GM21786 (cell line): ENCODE data around the gene PPP2R5D.
A peak's percentile ranks its signal among the peaks of the same experiment; 100 is the strongest.
"Not testable (repeated sequence)": the region's sequence is repeated elsewhere in the genome, so short reads cannot be mapped to it uniquely, and the experiment has no call there.

ENCODE experiments used
- ATAC-seq: cut with Tn5 transposase; IDR thresholded peaks from one replicate; pipeline ENCODE4 v1.9.1; 2021; ENCODE audit not compliant: unreplicated experiment

The PPP2R5D gene

DNA sequence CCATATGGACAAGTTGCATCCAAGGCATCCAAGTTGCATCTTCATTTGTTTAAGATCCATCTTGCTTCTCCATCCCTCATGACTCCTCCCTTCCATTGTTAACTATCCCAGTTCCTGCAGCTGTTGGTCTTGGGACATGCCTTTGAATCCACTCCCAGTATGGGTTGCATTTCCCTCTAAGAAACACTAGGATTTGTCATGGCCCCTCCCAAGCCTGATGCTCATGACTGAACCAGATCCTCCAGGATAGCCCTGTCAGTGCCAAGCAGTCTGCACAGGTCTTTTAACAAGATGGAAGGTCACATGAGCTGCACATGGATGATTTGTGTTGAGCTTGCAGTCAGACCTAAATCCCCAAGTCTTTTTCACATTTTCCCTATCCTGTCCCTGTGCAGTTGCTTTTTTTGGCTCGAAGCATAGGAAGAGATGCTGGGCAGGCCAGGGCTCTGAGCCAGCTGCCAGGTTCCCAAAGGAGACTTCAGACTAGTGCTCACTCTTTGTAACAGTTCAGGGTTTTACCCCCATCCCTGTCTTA is 4.2 kb downstream of the PPP2R5D start:
- ATAC-seq: no peak

DNA sequence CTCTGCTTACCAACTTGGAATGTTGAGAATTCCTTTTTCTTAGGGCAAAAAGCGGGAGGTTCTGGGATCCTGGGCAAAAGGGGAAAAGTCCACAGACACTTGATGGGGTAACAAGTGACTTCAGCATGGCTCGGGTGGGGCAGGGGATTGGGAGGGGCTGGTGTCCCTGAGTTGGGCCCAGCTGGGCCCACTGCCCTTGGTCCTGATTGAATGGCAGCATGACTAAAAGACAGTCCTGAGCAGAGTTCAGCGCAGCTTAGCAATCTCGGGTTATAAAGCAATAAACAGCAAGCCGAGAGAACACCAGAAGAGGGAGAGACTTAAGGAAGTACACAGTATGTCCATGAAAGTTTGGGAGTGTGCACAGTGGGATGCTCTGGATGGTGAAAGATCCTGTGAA is 5.6 kb downstream of the PPP2R5D start:
- ATAC-seq: no peak

DNA sequence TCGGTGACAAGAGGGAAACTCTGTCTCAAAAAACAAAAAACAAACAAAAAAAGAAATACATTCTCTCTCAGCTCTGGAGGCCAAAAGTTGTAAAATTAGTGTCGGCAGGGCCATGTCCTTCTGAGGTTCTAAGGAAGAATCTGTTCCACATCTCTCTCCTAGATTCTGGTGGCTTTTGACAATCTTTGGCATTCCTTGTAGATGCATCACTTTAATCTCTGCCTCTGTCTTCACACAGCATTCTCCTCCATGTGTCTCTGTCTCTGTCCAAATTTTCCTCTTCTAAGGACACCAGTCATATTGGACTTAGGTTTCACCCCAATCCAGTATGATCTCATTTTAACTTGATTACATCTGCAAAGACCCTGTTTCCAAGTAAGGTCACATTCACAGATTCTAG is 9.1 kb downstream of the PPP2R5D start:
- ATAC-seq: no peak

DNA sequence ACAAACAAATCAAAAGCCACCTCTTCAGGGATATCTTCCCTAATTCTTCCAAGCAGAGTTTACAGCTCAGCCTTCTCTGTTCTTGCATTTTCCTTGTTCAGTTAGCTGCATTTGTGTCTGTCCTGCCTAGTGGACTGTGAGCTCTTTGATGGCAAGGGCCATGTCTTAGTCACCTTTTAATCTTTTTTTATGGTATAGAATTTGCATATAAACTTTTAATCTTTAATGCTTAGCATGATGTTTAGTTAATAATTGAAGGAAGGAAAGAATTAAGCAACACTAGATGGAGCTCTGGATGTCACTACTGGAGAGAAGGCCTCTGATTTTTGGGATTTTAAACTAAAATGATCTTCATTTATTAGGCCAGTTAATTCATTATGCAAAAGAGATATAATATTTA is 12.1 kb downstream of the PPP2R5D start:
- no peak for ATAC-seq

GRCh38 chr6:42998205-42998604 is 13.8 kb downstream of the PPP2R5D start:
- not testable (repeated sequence) for ATAC-seq

DNA sequence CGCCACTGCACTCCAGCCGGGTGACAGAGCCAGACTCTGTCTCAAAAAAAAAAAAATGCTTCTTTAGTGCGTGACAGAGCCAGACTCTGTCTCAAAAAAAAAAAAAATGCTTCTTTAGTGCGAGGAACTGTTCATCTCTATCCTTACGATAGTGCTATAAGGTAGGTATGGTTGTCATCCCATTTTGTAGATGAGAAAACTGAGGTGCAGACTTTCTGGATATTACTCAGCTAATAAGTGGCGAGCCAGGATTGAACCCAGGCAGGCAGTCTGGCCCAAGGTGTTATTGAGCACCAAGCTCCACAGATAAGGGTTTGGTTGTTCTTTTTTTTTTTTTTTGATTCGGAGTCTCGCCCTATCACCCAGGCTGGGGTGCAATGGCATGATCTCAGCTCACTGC is 17.5 kb downstream of the PPP2R5D start:
- ATAC-seq: no peak

DNA sequence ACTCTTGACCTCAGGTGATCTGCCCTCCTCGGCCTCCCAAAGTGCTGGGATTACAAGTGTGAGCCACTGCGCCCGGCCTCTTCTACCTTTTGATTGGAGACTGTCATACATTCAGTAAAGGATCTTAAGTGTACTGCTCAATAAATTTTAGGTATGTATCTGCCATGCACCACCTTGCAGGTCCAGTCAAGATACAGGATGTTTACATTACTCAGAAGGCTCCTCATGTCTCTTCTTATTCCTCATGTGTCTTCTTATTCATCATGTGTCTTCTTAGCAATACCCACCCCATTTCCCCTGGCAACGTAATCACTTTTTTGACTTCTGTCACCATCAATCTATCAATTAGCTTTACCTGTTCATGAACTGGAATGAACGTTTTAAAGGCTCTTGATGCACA is 21.5 kb downstream of the PPP2R5D start:
- no peak for ATAC-seq

DNA sequence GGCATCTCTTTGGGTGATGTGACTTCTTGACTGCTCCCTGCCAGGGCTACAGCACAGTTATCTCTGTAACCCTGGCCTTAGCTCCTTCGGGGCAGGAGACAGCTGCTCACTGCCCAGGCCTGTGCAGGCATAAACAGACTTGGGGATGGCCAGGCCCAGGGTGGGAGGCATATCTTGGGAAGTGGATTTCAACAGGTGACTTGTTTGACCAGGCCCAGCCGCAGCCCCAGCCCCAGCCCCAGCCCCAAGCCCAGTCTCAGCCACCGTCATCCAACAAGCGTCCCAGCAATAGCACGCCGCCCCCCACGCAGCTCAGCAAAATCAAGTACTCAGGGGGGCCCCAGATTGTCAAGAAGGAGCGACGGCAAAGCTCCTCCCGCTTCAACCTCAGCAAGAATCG is 21.9 kb downstream of the PPP2R5D start:
- ATAC-seq: no peak

- no peak for ATAC-seq
These were observed 22.8 kb downstream of the PPP2R5D start for GRCh38 chr6:43007126-43007525.

- no peak for ATAC-seq
These were observed 24.8 kb downstream of the PPP2R5D start for GRCh38 chr6:43009124-43009523.

- ATAC-seq: no peak
These were observed 26.8 kb downstream of the PPP2R5D start for GRCh38 chr6:43011207-43011606.

GRCh38 chr6:43012364-43012763 is 28.0 kb downstream of the PPP2R5D start:
- ATAC-seq: no peak

GRCh38 chr6:43013097-43013842 is 28.9 kb downstream of the PPP2R5D start:
- peak; percentile 5 for ATAC-seq

- peak; percentile 95 for ATAC-seq
These were observed 29.6 kb downstream of the PPP2R5D start, which contains the start of the genes KLHDC3 and MEA1 for GRCh38 chr6:43013843-43014433. Gene KLHDC3 (plus strand): TSS chr6:43014249. CDS start chr6:43017193, 2,944 bp downstream. Gene MEA1 (minus strand): TSS chr6:43013946. CDS start chr6:43013813, 133 bp downstream.

DNA sequence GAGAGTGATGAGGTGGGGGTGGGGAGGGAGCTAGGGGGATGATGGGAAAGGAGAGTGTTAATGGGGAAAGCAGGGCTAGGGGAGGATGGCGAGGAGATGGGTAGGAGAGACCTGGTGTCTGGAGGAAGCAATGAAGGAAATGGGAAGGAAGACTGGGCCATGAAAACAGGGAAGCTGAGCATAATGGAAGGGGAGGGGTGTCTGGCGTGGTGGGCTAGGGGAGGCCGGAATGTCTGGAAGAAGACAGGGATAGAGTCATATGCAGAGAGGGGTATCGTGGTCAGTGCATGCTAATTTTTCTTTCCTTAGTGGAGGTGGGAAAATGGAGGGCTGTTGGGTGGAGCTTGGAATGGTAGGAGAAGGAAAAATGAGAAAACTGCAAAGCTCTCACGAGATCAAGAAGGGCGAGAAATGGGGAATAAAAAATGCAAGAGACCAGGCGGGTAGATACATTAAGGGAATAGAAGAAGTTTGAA is 30.1 kb downstream of the PPP2R5D start:
- no peak for ATAC-seq

DNA sequence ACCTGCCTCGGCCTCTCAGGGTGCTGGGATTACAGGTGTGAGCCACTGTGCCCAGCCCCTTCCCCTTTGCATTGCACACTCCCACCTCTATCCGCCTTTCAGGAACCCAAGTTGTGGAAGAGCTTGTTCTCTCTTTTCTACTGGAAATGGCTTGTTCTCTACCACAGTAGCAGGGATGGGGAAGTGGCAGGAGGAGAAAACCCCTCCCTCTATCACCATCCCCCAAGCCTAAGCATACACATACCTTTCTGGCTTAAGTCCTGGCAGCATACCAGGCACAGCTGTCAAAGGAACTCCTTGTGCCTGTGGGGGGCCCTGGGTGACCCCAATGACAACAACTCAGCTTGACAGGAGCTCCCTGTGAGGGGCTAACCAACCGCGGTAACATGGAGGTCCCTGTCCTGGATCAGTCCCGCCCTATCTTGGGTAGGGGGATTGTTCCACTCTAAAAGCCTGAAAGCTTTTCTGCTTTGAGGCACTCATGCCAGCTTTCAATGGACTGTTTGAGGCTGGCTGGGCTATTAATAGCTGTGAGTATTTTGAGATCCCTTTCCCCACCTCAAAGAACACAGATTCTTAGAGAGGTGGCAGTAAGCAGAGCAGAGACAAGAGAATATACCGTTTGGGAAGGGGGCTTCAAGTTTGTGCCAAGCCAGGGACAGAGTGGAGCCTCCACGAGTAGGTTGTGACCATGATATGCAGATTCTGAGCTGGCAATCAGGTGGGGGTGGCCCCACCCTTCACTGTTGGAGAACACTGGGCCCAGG is 32.0 kb downstream of the PPP2R5D start:
- no peak for ATAC-seq

DNA sequence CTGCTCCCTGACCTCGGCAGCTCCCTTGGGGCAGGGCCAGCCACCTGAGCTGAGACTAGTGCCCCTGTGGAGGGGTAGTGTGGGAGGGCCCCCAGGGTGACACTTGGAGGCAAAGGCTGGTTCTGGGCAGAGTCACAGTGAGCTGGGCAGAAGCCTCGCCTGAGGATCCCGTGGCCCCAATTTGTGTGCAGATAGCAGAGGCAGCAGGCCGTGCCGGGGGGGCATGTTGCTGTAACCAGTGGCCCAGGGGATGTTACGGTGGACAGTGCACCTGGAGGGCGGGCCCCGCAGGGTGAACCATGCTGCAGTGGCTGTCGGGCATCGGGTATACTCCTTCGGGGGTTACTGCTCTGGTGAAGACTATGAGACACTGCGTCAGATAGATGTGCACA is 32.6 kb downstream of the PPP2R5D start:
- no peak for ATAC-seq

DNA sequence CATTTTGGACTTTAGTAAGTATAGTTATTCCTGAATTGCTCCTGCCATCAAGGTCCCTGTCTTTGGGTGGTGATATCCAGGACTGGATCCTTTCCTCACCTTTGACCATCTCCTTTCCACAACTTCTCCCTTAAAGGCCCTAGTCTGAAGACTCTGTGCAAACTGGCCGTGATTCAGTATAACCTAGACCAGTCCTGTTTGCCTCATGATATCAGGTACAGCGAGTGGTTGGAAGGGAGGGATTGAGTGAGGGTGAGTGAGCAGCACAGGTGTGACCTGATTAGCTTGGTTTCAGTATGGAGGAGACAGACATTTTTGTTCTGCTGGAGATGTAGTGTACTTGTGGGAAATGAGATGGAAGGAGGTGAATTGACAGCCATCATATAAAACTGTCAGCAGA is 34.8 kb downstream of the PPP2R5D start:
- ATAC-seq: no peak

GRCh38 chr6:43020052-43020705 is 35.8 kb downstream of the PPP2R5D start:
- ATAC-seq: no peak

GRCh38 chr6:43020847-43021246 is 36.5 kb downstream of the PPP2R5D start:
- no peak for ATAC-seq
